HL-60 (cell line): Measurements from ENCODE around the gene TCP11.

Experiments used
- DNase-seq, 2 experiments: peaks; one replicate each; pipeline ENCODE4 v3.0.0-alpha.2; 2010 to 2020; ENCODE audit warnings: low read depth in 1 of 2, low spot score in 1 of 2
- H3K27ac ChIP-seq: fragments of 250-450 bp; sonication (Bioruptor Pico); replicated peaks from 2 replicates; pipeline ENCODE4 v1.5.1; 2020; ENCODE audit warnings: mild to moderate bottlenecking, moderate library complexity
- H3K27me3 ChIP-seq: fragments of 250-450 bp; sonication (Bioruptor Pico); 2 replicates; pipeline ENCODE4 v1.5.1; 2021; ENCODE audit warnings: mild to moderate bottlenecking, moderate library complexity; ENCODE audit not compliant: insufficient read depth, poor library complexity, severe bottlenecking
- H3K4me3 ChIP-seq: replicated peaks from 2 replicates; pipeline ENCODE4 v1.5.1; 2011; ENCODE audit warnings: mild to moderate bottlenecking, control low read depth, low read length; ENCODE audit not compliant: insufficient read depth
- CTCF ChIP-seq: IDR thresholded peaks from one replicate; pipeline ENCODE4 v1.5.1; 2011; ENCODE audit warnings: low read length, control low read depth, inconsistent platforms; ENCODE audit not compliant: insufficient read depth
- GABPA ChIP-seq: IDR thresholded peaks from 2 replicates; pipeline ENCODE4 v1.6.1; 2012; ENCODE audit warnings: low read depth
- POLR2AphosphoS5 ChIP-seq: IDR thresholded peaks from 2 replicates; pipeline ENCODE4 v1.6.1; 2012; ENCODE audit warnings: low read depth
- REST ChIP-seq: IDR thresholded peaks from 2 replicates; pipeline ENCODE4 v1.6.1; 2012; ENCODE audit warnings: low read depth; ENCODE audit not compliant: insufficient replicate concordance
- SPI1 ChIP-seq: IDR thresholded peaks from 2 replicates; pipeline ENCODE4 v1.6.1; 2012; ENCODE audit warnings: low read depth, mild to moderate bottlenecking, borderline replicate concordance

The TCP11 gene

GRCh38 chr6:35076997-35077712 lies 64.0 kb downstream of the TCP11 start:
- TF ChIP-seq POLR2AphosphoS5 (no peak), SPI1 (no peak), CTCF (no peak), GABPA (no peak), REST (no peak)
- no peak for DNase-seq
- no peak overlapping the region for H3K4me3 ChIP-seq
- no peak overlapping the region for H3K27ac ChIP-seq
- H3K27me3 ChIP-seq, result no peaks in the 10 kb centered on the region

GRCh38 chr6:35073766-35074471 lies 67.2 kb downstream of the TCP11 start:
- no peak overlapping the region for H3K4me3 ChIP-seq
- TF ChIP-seq GABPA, result no peak
- H3K27me3 ChIP-seq, result no peaks in the 10 kb centered on the region
- DNase-seq, result no peak
- H3K27ac ChIP-seq, result no peak overlapping the region

- Histone ChIP-seq H3K27ac (no peak overlapping the region), H3K4me3 (no peak overlapping the region), H3K27me3 (no peaks in the 10 kb centered on the region)
- TF ChIP-seq REST (no peak), SPI1 (no peak), CTCF (no peak), POLR2AphosphoS5 (no peak), GABPA (no peak)
- no peak for DNase-seq
Measured at GRCh38 chr6:35073211-35073610, 67.9 kb downstream of the TCP11 start.

- no peak overlapping the region for H3K4me3 ChIP-seq
- DNase-seq, result no peak
- no peak overlapping the region for H3K27ac ChIP-seq
- no peaks in the 10 kb centered on the region for H3K27me3 ChIP-seq
- TF ChIP-seq REST (no peak), POLR2AphosphoS5 (no peak), CTCF (no peak), SPI1 (no peak), GABPA (no peak)
Measured at GRCh38 chr6:35072698-35073055, 68.5 kb downstream of the TCP11 start.
